Measurements from ENCODE around the gene CNGB1.
"Not testable (repeated sequence)": the region's sequence is repeated elsewhere in the genome, so short reads cannot be mapped to it uniquely, and the experiment has no call there.

Gene CNGB1

GRCh38 chr16:57925310-57925709 is 45.6 kb downstream of the CNGB1 start:
- DNase-seq: no peak

- no peak for DNase-seq
Observed at GRCh38 chr16:57924514-57924913, 46.4 kb downstream of the CNGB1 start.

GRCh38 chr16:57923841-57924240 is 47.1 kb downstream of the CNGB1 start:
- no peak for DNase-seq

- DNase-seq: no peak
Observed at GRCh38 chr16:57923418-57923817, 47.5 kb downstream of the CNGB1 start.

GRCh38 chr16:57920880-57921229 is 50.1 kb downstream of the CNGB1 start:
- no peak for DNase-seq

GRCh38 chr16:57920215-57920879 is 50.6 kb downstream of the CNGB1 start:
- no peak for DNase-seq

- no peak for DNase-seq
Observed at GRCh38 chr16:57918994-57919393, 51.9 kb downstream of the CNGB1 start.

- no peak for DNase-seq
Observed at GRCh38 chr16:57918444-57918843, 52.5 kb downstream of the CNGB1 start.

- not testable (repeated sequence) for DNase-seq
Observed at GRCh38 chr16:57917929-57918328, 53.0 kb downstream of the CNGB1 start.

- not testable (repeated sequence) for DNase-seq
Observed at GRCh38 chr16:57917489-57917888, 53.4 kb downstream of the CNGB1 start.

- DNase-seq: no peak
Observed at GRCh38 chr16:57916735-57917438, 54.0 kb downstream of the CNGB1 start.

- no peak for DNase-seq
Observed at GRCh38 chr16:57915811-57916488, 55.0 kb downstream of the CNGB1 start.

GRCh38 chr16:57915267-57915666 is 55.7 kb downstream of the CNGB1 start:
- DNase-seq: no peak

- DNase-seq: no peak
Observed at GRCh38 chr16:57914244-57915173, 56.4 kb downstream of the CNGB1 start.

- no peak for DNase-seq
Observed at GRCh38 chr16:57912529-57913260, 58.2 kb downstream of the CNGB1 start.

GRCh38 chr16:57911743-57912142 is 59.2 kb downstream of the CNGB1 start:
- DNase-seq: no peak

- DNase-seq: no peak
Observed at GRCh38 chr16:57910696-57911095, 60.2 kb downstream of the CNGB1 start.

GRCh38 chr16:57908409-57908987 is 62.4 kb downstream of the CNGB1 start:
- DNase-seq: no peak

- DNase-seq: no peak
Observed at GRCh38 chr16:57906382-57907316, 64.3 kb downstream of the CNGB1 start.

GRCh38 chr16:57904101-57904500 is 66.8 kb downstream of the CNGB1 start:
- no peak for DNase-seq

- DNase-seq: no peak
Observed at GRCh38 chr16:57903656-57904055, 67.3 kb downstream of the CNGB1 start.

Measured in Kasumi-1 (cell line).